Left kidney (tissue), 2 donors: Measurements from ENCODE around the gene ERH. TPM values are rescaled to one million over a fixed set of nuclear protein-coding genes. Genes with fewer than 3 reads are reported as not detected.

ENCODE experiments used
- DNase-seq: peaks from one replicate; pipeline ENCODE4 v3.0.0-alpha.2; 2013
- polyA plus RNA-seq: library from polyadenylated mRNA; unstranded; fragments of 120-200 nt; gene quantifications from one replicate; pipeline ENCODE4 v1.2.1, GENCODE V29; 2013; ENCODE audit not compliant: insufficient read length

Gene ERH
- polyA plus RNA-seq, 1 donor, result 350 TPM

- no peak for DNase-seq
These were observed 65.2 kb downstream of the ERH start for GRCh38 chr14:69332782-69333395.

GRCh38 chr14:69331206-69331605 lies 66.9 kb downstream of the ERH start:
- DNase-seq, result no peak

Other genes starting within 250 kb of the ERH start
- 66.6 TPM for gene DCAF5, start 245.2 kb downstream of the ERH start, polyA plus RNA-seq
- 35.6 TPM for gene EXD2, start 206.8 kb downstream of the ERH start, polyA plus RNA-seq
- 2.7 TPM for gene GALNT16, start 138.1 kb downstream of the ERH start, polyA plus RNA-seq
- gene SLC39A9, start 393 bp upstream of the ERH start, polyA plus RNA-seq, result 93.1 TPM
- gene PLEKHD1, start 86.4 kb upstream of the ERH start, polyA plus RNA-seq, result 5.4 TPM
- gene CCDC177, start 176.6 kb upstream of the ERH start, polyA plus RNA-seq, result 0.05 TPM
- 22.8 TPM for gene SUSD6, start 213.3 kb upstream of the ERH start, polyA plus RNA-seq